Measurements from ENCODE around the gene EBI3.
A peak's percentile ranks its signal among the peaks of the same experiment; 100 is the strongest.
"Not testable (repeated sequence)": the region's sequence is repeated elsewhere in the genome, so short reads cannot be mapped to it uniquely, and the experiment has no call there.

The EBI3 gene

DNA sequence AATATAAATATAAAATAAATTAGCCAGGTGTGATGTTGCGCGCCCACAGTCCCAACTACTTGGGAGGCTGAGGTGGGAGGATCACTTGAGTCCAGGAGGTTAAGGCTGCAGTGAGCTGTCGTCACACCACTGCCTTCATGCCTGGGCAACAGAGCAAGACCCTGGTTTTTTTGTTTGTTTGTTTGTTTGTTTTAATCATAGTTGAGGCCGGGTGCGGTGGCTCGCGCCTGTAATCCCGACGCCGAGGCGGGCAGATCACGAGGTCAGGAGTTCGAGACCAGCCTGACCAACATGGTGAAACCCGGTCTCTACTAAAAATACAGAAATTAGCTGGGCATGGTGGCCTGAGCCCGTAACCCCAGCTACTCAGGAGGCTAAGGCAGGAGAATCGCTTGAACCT, 8.2 kb downstream of the EBI3 start:
- DNase-seq, result not testable (repeated sequence)

DNA sequence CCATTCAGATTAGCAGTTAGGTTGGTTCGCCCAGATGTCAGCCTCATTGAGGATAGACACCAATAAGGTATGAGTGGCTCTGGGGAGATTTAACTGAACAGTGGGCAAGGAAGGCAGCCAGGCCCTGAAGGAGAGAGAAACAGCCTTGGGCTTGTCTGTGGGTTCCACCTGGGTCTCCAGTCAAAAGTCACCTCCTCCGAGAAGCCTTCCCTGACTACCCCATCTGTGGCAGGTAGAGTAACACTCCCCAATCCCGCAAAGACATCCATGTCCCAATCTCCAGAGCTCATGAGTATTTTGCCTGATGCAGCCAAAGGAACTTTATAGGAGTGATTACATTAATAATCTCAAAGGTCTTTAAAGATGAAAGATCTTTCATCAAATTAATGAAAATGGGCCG, 9.5 kb downstream of the EBI3 start:
- DNase-seq, result no peak

DNA sequence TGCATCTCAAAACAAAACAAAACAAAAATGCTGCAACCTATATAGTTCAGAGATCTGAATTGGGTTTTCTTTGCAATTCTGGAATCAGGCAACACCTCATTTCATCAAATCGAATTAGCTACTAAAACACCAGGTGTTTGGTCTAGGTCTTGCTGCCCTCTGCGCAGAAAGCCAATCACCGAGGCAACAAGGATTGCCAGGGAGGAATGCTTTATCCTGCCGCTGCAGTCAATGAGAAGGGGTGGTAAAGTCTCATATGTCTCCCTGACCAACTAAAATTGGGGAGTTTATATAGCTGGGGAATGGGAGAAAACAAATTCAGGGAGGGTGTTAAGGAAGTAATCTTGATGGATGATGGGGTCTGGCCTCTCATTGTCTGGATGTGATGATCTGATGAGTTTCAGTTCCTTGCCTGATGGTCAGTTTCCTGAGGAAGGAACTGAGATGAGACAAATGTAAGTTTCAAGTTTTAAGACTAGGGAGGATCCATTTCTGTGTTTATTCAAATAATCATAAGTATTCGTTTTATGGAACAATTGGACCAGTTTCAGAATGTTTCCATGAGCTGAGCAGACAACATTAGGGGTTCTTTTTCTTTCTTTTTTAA, 12.6 kb downstream of the EBI3 start:
- DNase-seq, result no peak

DNA sequence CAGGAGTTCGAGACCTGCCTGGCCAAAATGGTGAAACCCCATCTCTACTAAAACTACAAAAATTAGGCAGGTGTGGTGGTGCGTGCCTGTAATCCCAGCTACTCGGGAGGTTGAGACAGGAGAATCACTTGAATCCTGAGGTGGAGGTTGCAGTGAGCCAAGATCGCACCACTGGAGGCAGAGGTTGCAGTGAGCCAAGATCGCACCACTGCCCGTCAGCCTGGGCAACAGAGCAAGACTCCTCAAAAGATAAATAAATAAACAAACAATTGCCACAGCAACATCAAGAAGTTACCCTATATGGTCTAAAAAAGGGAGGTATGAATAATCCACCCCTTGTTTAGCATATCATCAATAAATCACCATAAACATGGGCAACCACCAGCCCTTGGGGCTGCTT, 16.6 kb downstream of the EBI3 start:
- DNase-seq, result not testable (repeated sequence)

DNA sequence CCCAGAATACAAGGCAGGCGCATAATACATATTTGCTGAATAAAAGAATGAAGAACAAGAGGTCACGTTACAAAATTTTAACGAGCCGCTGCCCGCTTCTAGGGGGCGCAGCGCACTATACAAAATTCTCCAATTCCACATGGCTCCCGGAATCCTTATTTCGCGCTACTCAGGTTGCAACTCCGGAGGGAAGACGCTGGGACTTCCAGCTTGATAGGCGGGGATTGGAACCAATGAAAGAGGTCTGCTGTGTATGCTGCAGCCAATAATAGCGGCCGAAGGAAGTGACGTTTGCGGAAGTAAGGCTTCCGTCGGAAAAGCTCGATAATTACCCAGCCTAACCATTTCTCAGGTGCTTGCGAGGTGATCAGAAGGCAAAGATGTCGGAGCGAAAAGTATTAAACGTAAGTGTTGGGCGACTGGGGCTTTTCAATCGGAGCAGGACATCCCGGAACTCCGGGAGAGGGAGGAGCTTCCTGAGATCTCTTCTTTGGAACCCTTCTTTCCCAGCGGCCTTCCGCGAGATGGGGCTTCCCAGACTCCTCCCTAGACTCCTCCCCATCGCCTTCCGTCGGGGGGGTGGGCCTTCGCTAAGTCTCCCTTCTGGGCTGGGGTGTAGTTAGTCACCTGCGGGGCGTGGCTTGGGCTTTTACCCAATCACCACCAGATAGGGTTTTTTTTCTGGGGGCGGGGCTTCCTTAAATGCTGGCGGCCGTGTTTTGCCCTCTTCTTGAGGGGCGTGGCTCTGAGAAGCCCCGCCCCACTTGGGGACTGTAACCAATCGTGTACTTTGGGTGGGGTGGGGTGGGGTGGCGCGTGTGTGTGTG, 17.7 kb downstream of the EBI3 start, which contains the start of gene YJU2:
YJU2 (plus strand) TSS at position 314 of the 827 bp plus-strand sequence; CDS start at position 381, 67 bp downstream.
- peak; percentile 97 to 99 for DNase-seq

DNA sequence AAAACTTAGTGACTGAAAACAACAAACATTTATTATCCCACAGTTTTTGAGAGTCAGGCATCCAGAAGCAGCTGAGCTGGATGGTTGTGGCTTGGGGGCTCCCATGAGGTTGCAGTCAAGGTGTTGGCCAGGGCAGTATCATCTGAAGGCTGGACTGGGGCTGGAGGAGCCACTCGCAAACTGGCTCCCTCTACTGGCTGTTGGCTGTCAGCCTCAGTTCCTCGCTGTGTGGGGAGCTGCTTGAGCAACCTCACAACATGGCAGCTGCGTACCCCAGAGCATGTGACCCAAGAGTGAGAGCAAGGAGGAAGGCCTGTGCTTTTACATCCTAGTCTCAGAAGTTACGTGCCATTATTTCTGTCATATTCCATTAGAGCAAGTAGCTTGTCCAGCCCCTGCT, 27.2 kb downstream of the EBI3 start:
- no peak for DNase-seq

DNA sequence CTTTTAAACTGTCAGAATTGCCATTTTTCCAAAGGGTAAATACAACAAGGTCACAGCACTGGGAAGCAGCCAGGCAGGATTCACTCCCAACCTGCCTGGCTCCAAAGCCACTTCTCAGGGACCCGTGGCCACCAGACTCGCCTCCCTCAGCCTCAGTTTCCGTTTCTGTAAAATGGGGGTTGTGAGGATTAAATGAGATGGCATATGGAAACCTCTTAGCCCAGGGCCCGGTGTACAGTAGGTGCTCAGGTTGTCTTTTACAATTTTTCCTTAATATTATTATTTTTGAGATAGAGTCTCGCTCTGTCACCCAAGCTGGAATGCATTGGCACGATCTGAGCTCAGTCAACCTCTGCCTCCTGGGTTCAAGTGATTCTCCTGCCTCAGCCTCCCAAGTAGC, 27.7 kb downstream of the EBI3 start:
- DNase-seq, result no peak

DNA sequence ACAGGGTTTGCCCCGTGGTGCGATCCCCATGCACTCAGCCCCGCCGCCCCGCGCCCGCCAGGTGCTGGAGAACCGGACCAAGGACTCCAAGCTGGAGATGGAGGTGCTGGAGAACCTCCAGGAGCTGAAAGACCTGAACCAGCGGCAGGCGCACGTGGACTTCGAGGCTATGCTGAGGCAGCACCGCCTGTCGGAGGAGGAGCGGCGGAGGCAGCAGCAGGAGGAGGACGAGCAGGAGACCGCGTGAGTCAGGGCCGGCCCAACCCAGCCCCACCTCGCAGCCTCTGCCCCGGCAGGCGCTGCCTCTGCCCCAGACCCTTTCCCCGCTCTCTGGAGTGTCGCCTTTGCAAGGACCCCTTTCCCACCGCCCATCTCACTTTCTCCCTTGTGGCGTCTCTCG, 28.9 kb downstream of the EBI3 start:
- no peak for DNase-seq

DNA sequence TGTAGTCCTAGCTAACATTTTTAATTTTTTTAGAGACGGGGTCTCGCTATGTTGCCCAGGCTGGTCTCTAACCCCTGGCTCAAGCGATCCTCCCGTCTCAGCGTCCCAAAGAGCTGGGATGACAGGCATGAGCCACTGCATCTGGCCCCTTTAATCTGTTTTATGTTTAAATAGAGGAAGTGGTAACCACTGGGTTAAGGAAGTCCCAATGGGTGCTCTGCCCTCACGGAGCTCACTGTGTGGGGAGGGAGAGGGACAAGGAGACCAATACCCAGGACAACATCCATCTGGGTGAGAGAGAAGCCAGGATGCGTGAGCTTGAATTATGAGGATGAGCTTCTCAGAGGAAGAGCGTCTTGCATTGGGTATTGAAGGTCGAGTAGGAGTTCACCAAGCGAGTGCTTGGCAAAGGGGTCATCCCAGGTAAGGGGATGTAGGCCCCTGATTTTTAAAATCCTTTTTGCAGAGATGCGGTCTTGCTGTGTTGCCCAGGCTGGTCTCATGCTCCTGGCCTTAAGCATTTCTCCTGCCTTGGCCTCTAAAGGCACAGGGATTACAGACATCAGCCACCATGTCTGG, 31.4 kb downstream of the EBI3 start:
- no peak for DNase-seq

DNA sequence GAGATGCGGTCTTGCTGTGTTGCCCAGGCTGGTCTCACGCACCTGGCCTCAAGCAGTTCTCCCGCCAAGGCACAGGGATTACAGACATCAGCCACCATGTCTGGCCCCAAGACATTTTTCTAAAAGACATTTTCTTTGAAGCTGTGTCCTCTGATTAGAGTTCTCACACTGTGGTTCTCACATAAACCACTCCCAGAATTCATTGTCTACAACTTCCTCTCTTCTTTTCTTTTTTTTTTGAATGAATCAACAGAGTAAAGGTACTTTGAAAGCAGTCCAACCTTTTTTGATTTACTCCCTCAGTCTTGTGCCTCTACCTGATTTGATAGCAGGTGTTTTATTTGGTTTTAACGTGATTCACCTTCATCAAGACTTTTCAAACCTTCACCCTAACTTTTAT, 35.5 kb downstream of the EBI3 start:
- no peak for DNase-seq

DNA sequence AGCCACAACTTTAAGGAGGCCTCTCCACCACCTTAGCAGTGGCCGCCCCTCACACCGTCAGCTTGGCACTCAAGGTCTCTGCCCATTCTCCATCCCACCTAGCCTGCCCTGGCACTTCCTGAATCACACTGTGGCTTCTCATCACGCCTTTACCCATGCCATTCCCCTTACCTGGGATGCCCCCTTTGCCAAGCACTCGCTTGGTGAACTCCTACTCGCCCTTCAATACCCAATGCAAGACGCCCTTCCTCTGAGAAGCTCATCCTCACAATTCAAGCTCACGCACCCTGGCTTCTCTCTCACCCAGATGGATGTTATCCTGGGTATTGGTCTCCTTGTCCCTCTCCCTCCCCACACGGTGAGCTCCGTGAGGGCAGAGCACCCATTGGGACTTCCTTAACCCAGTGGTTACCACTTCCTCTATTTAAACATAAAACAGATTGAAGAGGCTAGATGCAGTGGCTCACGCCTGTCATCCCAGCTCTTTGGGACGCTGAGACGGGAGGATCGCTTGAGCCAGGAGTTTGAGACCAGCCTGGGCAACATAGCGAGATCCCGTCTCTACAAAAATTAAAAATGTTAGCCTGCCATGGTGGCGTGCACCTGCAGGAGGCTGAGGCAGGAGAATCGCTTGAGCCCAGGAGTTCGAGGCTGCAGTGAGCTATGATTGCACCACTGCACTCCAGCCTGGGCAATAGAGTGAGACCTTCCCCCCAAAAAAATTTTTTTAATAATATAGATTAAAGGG, 37.1 kb downstream of the EBI3 start:
- DNase-seq, result no peak

DNA sequence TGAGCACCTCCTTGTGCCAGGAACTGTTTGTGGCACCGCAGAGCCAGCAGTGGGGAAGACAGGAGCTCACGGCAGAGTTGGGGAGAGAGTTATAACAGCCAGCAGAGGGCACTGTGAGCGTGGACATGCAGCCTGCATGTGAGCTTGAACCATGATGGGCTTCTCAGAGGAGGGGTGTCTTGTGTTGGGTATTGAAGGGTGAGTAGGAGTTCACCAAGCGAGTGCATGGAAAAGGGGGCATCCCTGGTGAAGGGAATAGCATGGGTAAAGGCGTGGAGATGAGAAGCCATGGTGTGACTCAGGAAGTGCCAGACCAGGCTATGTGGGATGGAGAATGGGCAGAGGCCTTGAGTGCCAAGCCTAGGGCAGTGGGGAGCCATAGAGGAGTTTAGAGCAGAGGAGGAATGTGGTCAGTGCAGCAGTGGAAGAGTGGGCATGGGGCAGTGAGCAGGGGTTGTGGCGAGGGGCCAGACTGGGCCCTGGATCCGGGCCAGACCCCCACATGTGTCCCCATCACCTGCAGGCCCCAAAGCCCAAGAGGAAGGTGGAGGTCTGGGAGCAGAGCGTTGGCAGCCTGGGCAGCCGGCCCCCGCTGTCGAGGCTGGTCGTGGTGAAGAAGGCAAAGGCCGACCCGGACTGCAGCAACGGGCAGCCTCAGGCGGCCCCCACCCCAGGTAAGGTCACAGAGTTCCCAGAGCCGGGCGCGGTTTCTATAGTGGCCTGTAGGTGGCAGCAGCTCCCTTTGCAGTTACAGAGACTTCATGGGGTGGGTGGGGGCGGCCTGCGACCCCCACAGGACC, 38.0 kb downstream of the EBI3 start:
- peak; percentile 26 to 55 for DNase-seq

DNA sequence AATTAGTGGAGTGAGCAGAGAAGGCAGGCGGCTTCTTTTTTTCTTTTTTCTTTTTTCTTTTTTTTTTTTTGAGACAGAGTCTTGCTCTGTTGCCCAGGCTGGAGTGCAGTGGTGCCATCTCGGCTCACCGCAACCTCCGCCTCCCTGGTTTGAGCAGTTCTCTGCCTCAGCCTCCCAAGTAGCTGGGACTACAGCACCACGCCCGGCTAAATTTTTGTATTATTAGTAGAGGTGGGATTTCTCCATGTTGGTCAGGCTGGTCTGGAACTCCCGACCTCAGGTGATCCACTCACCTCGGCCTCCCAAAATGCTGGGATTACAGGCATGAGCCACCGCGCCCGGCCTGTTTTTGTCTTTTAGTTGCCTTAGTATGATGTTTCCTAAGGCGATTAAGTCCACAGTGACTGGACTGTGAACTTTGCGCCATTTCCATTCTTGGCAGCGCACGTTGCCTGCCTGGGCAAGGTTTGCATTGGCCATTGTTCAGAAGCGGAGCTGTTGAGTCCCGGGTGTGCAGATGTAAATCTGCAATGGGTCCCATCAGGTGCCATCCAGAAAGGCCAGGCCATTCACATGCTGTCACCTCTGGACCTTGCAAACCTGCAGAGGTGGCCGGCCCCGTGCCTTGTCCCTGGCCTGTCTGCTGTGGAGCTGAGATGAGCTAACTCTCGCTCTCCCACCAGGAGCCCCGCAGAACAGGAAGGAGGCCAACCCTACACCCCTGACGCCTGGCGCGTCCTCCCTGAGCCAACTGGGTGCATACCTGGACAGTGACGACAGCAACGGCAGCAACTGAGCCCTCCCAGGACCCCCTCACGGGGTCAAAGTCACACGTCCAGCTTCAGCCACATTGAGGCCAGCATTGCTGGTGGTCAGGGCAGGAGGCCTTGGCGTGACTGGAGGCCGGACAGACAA, 38.8 kb downstream of the EBI3 start:
- DNase-seq, result no peak

DNA sequence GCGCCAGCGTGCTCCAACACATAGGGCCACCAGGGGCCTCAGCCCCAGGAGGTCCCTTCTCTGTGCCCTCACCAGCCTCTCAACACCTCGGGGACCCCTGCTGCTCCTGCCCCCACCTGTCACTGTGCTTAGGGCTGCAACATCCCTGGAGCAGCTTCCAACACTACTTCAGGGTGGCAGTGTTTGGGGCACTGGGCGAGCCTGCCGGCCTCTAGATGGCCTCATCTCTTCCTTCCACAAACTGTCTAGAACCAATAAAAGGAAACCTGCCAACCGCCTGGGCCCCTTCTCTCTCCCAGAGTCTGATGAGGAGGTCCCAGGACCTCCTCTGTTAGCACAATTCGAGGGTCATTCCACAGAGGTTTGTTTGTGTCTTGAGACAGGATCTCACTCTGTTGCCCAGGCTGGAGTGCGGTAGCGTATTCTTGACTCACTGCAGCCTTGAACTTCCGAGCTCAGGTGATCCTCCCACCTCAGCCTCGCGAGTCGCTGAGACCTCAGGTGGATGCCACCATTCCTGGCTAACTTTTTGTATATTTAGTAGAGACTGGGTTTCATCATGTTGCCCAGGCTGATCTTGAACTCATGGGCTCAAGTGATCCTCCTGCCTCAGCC, 39.6 kb downstream of the EBI3 start:
- no peak for DNase-seq

DNA sequence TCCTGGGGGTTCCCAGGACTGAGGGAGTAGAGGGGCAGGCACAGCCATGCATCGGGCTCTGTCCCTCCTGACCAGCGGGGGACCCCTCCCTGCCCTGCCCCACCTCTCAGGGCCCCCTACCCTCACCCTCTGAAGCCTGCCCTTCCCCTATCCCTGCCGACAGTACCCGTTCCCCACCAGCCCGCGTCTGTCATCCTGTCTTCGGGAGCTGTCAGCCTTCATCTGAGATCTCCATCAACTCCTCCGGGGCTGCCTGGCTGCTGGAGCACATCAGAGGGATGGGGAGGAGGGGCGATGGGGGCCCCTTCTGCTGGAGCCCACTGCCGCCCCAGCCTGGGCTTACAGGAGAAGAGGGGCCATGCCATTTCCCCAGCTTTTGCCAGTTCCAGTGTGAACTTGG, 43.6 kb downstream of the EBI3 start:
- DNase-seq, result no peak

DNA sequence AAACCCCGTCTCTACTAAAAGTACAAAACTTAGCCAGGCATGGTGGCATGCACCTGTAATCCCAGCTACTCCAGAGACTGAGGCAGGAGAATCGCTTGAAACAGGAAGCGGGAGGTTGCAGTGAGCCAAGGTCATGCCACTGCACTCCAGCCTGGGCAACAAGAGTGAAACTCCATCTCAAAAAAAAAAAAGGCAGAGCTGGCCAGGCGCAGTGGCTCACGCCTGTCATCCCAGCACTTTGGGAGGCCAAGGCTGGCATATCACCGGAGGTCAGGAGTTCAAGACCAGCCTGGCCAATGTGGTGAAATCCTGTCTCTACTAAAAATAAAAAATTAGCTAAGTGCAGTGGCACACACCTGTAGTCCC, 45.0 kb downstream of the EBI3 start:
- DNase-seq, result not testable (repeated sequence)

DNA sequence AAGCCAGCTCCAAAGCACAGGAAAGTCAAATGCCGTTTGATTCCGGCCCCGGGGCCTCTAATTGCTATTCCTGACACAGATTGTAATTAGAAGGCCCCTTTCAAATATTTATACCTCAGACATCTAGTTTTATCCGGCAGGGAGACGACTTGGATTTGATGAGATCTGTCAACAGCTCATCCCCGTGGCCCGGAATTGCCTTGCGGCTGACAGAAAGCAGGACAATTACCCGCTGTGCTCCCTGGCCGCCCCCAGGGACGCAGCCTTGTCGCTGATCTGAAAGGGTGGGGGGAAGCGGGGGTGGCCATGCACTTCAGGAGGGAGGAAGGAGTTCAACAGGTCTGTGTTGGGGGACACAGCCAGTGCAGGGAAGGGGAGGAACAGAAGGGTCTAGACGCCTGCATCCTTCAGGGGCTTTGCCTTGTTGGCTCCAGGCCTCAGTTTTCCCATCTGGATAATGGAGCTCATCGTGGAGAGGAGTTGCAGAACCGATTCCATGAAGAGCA, 47.9 kb downstream of the EBI3 start:
- no peak for DNase-seq

DNA sequence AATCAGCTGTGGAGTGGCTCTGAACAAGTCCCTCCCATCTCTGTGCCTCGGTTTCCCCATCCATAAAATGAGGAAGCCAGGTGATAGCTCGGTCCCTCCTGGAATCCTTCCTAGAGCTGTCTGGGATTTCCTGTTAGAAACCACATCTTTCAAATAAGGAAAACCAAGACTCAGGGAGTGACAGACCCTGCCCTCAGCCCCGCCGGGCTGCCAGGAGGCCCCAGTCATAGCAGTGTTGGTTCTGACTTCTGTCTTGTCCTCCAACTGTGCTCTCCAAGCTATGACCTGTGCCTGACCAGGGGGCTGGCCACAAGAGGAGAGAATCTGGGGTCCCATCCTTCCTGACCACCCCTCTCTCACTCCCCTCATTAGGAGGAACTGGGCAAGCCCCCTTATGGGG, 48.7 kb downstream of the EBI3 start:
- DNase-seq, result no peak

DNA sequence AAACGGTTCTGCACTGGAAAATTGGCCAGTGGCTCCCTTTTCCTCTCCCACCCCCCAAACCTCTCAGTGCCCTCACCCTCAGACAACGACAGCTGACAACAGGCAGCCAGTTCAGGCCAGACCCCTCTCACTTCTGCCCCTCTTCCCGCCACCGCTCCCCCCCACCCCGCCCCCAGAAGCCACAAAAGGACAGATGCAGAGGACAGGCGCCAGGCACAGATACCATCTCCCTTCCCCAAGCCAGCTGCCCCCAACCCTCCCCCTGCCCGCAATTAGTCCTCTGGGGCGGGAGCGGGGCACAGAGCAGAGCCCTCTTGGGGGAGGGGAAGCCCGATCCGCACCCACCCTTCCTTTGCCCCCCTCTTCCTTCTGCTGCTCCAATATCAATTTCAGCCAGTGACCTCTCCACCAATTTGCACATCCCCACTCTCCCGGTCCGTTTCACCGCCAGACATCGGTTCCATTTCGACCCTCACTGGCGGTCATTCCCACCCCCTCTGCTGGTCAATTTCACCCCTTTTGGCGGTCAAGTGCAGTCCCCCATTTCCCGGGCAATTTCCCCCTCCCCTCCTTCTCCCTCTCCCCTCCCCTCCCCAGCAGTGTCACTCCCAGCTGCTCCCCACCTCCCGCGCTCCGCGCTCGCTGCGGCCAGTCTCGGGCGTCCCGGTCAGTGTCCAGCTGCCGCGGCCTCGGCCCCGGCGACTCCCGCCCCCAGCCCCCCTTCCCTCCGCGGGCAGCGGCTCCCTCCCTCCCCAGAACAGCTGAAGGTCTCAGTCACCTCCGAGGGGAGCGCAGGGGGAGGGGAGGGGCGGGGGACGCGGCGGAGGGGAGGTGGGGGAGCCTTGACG, 49.3 kb downstream of the EBI3 start, which contains the start of gene SHD:
SHD (plus strand) TSS at position 848 of the 848 bp plus-strand sequence. CDS start 798 bp downstream, outside the sequence.
- DNase-seq, result peak in 1 of 2 experiments; percentile 26

DNA sequence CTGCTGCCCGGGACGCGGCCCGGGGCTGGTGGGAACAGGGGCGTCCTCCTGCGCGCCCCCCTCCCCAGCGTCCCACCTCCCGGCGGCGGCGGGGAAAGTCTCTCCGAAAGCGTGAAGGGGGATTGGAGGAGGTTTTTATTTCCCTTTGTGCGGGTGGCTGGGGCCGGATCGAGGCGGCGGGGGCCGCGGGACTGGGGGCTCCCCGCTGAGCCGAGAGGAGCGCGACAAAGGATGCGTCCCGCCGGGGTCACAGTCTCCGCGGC, 49.9 kb downstream of the EBI3 start:
- no peak for DNase-seq
